Natural killer cell (primary cell): ENCODE data around the gene STK32B. TPM values are rescaled to one million over a fixed set of nuclear protein-coding genes. Genes with fewer than 3 reads are reported as not detected.

ENCODE experiments used
- ATAC-seq, 3 donors: fragments of 150-1000 bp in 2 of 3; fragments of 200-7000 bp in 1 of 3; cut with Tn5 transposase; 1 replicate in 1 of 3; 2 replicates in 2 of 3; pipeline ENCODE4 v1.10.0; 2021; ENCODE audit warnings: mild to moderate bottlenecking in 2 of 3, moderate library complexity in 2 of 3
- DNase-seq, 2 donors: peaks; one replicate each; pipeline versions ENCODE4 v3.0.0 to v3.0.0-alpha.2; 2013 to 2021; ENCODE audit warnings: mixed read lengths in 1 of 2
- H3K27ac ChIP-seq: one replicate; pipeline ENCODE4 v1.5.1; 2013; ENCODE audit warnings: mild to moderate bottlenecking, low read length
- H3K27me3 ChIP-seq: one replicate; pipeline ENCODE4 v1.6.1; 2013; ENCODE audit warnings: low read length; ENCODE audit not compliant: control insufficient read depth, insufficient read depth
- H3K36me3 ChIP-seq: one replicate; pipeline ENCODE4 v1.6.1; 2013; ENCODE audit warnings: low read length; ENCODE audit not compliant: control insufficient read depth, insufficient read depth
- H3K4me1 ChIP-seq: one replicate; pipeline ENCODE4 v1.6.1; 2013; ENCODE audit warnings: low read length; ENCODE audit not compliant: control insufficient read depth, insufficient read depth
- H3K4me3 ChIP-seq: one replicate; pipeline ENCODE4 v1.5.1; 2013; ENCODE audit warnings: low read length
- H3K9me3 ChIP-seq: one replicate; pipeline ENCODE4 v1.6.1; 2013; ENCODE audit warnings: low read length; ENCODE audit not compliant: control insufficient read depth, insufficient read depth
- H3K27ac Mint-ChIP-seq, 2 donors: one replicate each; pipeline ENCODE4 v1.8.0; 2022; ENCODE audit warnings: mild to moderate bottlenecking in 2 of 2, mixed read lengths in 2 of 2, moderate library complexity in 1 of 2
- H3K27me3 Mint-ChIP-seq, 2 donors: one replicate each; pipeline ENCODE4 v1.8.0; 2022; ENCODE audit warnings: low read depth in 2 of 2, mixed read lengths in 2 of 2
- H3K36me3 Mint-ChIP-seq: one replicate; pipeline ENCODE4 v1.8.0; 2022; ENCODE audit warnings: mixed read lengths
- H3K4me1 Mint-ChIP-seq, 2 donors: one replicate each; pipeline ENCODE4 v1.8.0; 2022; ENCODE audit warnings: mixed read lengths in 2 of 2
- H3K4me3 Mint-ChIP-seq: one replicate; pipeline ENCODE4 v1.8.0; 2022; ENCODE audit warnings: mild to moderate bottlenecking, moderate library complexity, mixed read lengths
- H3K9me3 Mint-ChIP-seq, 2 donors: one replicate each; pipeline ENCODE4 v1.8.0; 2022; ENCODE audit warnings: mixed read lengths in 2 of 2
- CTCF ChIP-seq: fragments of 200-600 bp; IDR thresholded peaks from one replicate; pipeline ENCODE4 v1.8.0; 2022; ENCODE audit warnings: antibody characterized with exemption
- WGBS: methylation state at CpG from one replicate; pipeline ENCODE4 v1.1.7; 2013; ENCODE audit warnings: missing lambda C conversion rate; ENCODE audit not compliant: insufficient coverage; 5-methylcytosine and 5-hydroxymethylcytosine counted together
- intact Hi-C: fragments of 100-400 bp; cut with micrococcal nuclease; formaldehyde crosslinking; loops from one replicate; pipeline ENCODE4 v1.14.2; 2022
- total RNA-seq, 4 donors: library from RNA; stranded (reverse); fragments of 120-200 nt in 1 of 4; gene quantifications; one replicate each; pipeline versions ENCODE4 v1.2.3 to v1.2.4, GENCODE V29; 2013 to 2022

STK32B gene
- total RNA-seq, 3 donors from 2014 or later (not counting 1 experiment from before 2014, with no cell fraction given), result 0.32 to 0.33 TPM; not detected in 1

GRCh38 chr4:5460106-5460801 lies 409.0 kb downstream of the STK32B start:
- ATAC-seq, result no peak
- no peaks in the 10 kb centered on the region for H3K4me1 ChIP-seq
- H3K4me3 Mint-ChIP-seq, result no peak overlapping the region
- 89% methylated on average over 14 of the region's 14 CpGs for WGBS
- no peaks in the 10 kb centered on the region for H3K27me3 Mint-ChIP-seq
- DNase-seq, result peak in 1 of 2 donors; percentile 27
- no peak overlapping the region for H3K27ac Mint-ChIP-seq
- intact Hi-C loops, result loop anchor here (2.0 kb wide), 2 partner anchors 465 to 971 kb away; no protein-coding TSS in a partner anchor
- H3K36me3 ChIP-seq, result no peaks in the 10 kb centered on the region
- H3K27me3 ChIP-seq, result no peaks in the 10 kb centered on the region
- no peaks in the 10 kb centered on the region for H3K9me3 ChIP-seq
- H3K9me3 Mint-ChIP-seq, result no peaks in the 10 kb centered on the region
- TF ChIP-seq CTCF, result no peak
- no peak overlapping the region for H3K27ac ChIP-seq
- H3K36me3 Mint-ChIP-seq, result no peaks in the 10 kb centered on the region
- H3K4me1 Mint-ChIP-seq, result no peaks in the 10 kb centered on the region
- no peak overlapping the region for H3K4me3 ChIP-seq

GRCh38 chr4:5461477-5461876 lies 410.2 kb downstream of the STK32B start:
- Histone ChIP-seq H3K9me3 (no peaks in the 10 kb centered on the region), H3K27ac (no peak overlapping the region), H3K36me3 (no peaks in the 10 kb centered on the region), H3K4me1 (no peaks in the 10 kb centered on the region), H3K4me3 (no peak overlapping the region), H3K27me3 (no peaks in the 10 kb centered on the region)
- ATAC-seq, result no peak
- DNase-seq, result no peak
- no peaks in the 10 kb centered on the region for H3K27me3 Mint-ChIP-seq
- no peak for TF ChIP-seq CTCF
- no peak overlapping the region for H3K4me3 Mint-ChIP-seq
- 90% methylated on average over 13 of the region's 13 CpGs for WGBS
- no peaks in the 10 kb centered on the region for H3K36me3 Mint-ChIP-seq
- H3K27ac Mint-ChIP-seq, result no peak overlapping the region
- H3K4me1 Mint-ChIP-seq, result no peaks in the 10 kb centered on the region
- intact Hi-C loops, result loop anchor here (2.0 kb wide), 2 partner anchors 467 to 973 kb away; no protein-coding TSS in a partner anchor
- H3K9me3 Mint-ChIP-seq, result no peaks in the 10 kb centered on the region

GRCh38 chr4:5462254-5462835 lies 411.1 kb downstream of the STK32B start:
- DNase-seq (no peak), ATAC-seq (no peak)
- no peak overlapping the region for H3K27ac ChIP-seq
- Mint-ChIP-seq H3K4me1 (no peaks in the 10 kb centered on the region), H3K4me3 (no peak overlapping the region), H3K36me3 (no peaks in the 10 kb centered on the region), H3K9me3 (no peaks in the 10 kb centered on the region), H3K27ac (no peak overlapping the region), H3K27me3 (no peaks in the 10 kb centered on the region)
- H3K27me3 ChIP-seq, result no peaks in the 10 kb centered on the region
- H3K9me3 ChIP-seq, result no peaks in the 10 kb centered on the region
- intact Hi-C loops, result no loop called here
- TF ChIP-seq CTCF, result no peak
- H3K36me3 ChIP-seq, result no peaks in the 10 kb centered on the region
- no peaks in the 10 kb centered on the region for H3K4me1 ChIP-seq
- 92% methylated on average over 7 of the region's 7 CpGs for WGBS
- no peak overlapping the region for H3K4me3 ChIP-seq
